Colonic mucosa (tissue), 4 donors: ENCODE results near the gene GIMAP2. TPM values are rescaled to one million over a fixed set of nuclear protein-coding genes. Genes with fewer than 3 reads are reported as not detected.

ENCODE experiments used
- DNase-seq: peaks from one replicate; pipeline ENCODE4 v3.0.0-alpha.2; 2020
- H3K27ac ChIP-seq: fragments of 200-600 bp; one replicate; pipeline ENCODE4 v1.8.0; 2021
- H3K27me3 ChIP-seq: fragments of 200-600 bp; one replicate; pipeline ENCODE4 v1.8.0; 2021
- H3K36me3 ChIP-seq: fragments of 200-600 bp; one replicate; pipeline ENCODE4 v1.8.0; 2021
- H3K4me1 ChIP-seq: fragments of 200-600 bp; one replicate; pipeline ENCODE4 v1.8.0; 2021; ENCODE audit warnings: mild to moderate bottlenecking
- H3K4me3 ChIP-seq: fragments of 200-600 bp; one replicate; pipeline ENCODE4 v1.8.0; 2021
- H3K9ac ChIP-seq, 2 donors: one replicate each; pipeline ENCODE4 v1.7.0; 2013; ENCODE audit warnings: control low read depth in 2 of 2, low read depth in 2 of 2, low read length in 2 of 2
- H3K9me3 ChIP-seq: fragments of 200-600 bp; one replicate; pipeline ENCODE4 v1.8.0; 2021
- CTCF ChIP-seq: fragments of 200-600 bp; IDR thresholded peaks from one replicate; pipeline ENCODE4 v1.8.0; 2022; ENCODE audit warnings: antibody characterized with exemption, mild to moderate bottlenecking
- intact Hi-C: fragments of 100-400 bp; cut with DNase I; formaldehyde crosslinking; loops from one replicate; pipeline ENCODE4 v1.14.1; 2022
- total RNA-seq, 2 donors: library from RNA; stranded (reverse); fragmentation: NEBNext Ultra II Directional in 1 of 2; extraction: Animal tissue kit (Norgen Biotek cat#: 25700) in 1 of 2; gene quantifications; one replicate each; pipeline ENCODE4 v1.2.1, GENCODE V29; 2021
- donor health status: healthy.
- donor health status: DM: no; HTN: no; CAD: no.
- donor health status: DM: no; HTN: no; CAD: no.

Gene GIMAP2
- total RNA-seq, result 1 to 10 TPM; 6.5 to 6.9 TPM

- Histone ChIP-seq H3K27ac (peak within 1 kb of the TSS; percentile 48), H3K4me1 (no peaks in the 10 kb centered on the region), H3K27me3 (no peaks in the 10 kb centered on the region), H3K36me3 (no peaks in the 10 kb centered on the region), H3K9me3 (no peaks in the 10 kb centered on the region), H3K4me3 (peak within 1 kb of the TSS; percentile 14), H3K9ac (peak within 1 kb of the TSS; percentile 48 to 49)
- peak; percentile 38 for DNase-seq
- TF ChIP-seq CTCF, result no peak
- intact Hi-C loops, result no loop called here
These were observed at the start of gene GIMAP2 for GRCh38 chr7:150685219-150686029. GIMAP2 (plus strand) TSS chr7:150685706; CDS start chr7:150687060, 1,354 bp downstream.

- Histone ChIP-seq H3K27me3 (no peaks in the 10 kb centered on the region), H3K4me3 (no peak overlapping the region), H3K36me3 (no peaks in the 10 kb centered on the region), H3K27ac (no peak overlapping the region), H3K9ac (no peak overlapping the region), H3K4me1 (no peaks in the 10 kb centered on the region), H3K9me3 (no peaks in the 10 kb centered on the region)
- TF ChIP-seq CTCF, result no peak
- DNase-seq, result no peak
- intact Hi-C loops, result no loop called here
These were observed 43.7 kb upstream of the GIMAP2 start for GRCh38 chr7:150641854-150642253.

- DNase-seq, result no peak
- no peak overlapping the region for H3K9ac ChIP-seq
These were observed 42.6 kb upstream of the GIMAP2 start for GRCh38 chr7:150642926-150643325.

GRCh38 chr7:150645259-150646020 lies 40.1 kb upstream of the GIMAP2 start:
- Histone ChIP-seq H3K27ac (no peak overlapping the region), H3K4me1 (no peaks in the 10 kb centered on the region)

More at GRCh38 chr7:150642926-150643325, 42.6 kb upstream of the GIMAP2 start:
- Histone ChIP-seq H3K9me3 (no peaks in the 10 kb centered on the region), H3K36me3 (no peaks in the 10 kb centered on the region), H3K27ac (no peak overlapping the region), H3K4me1 (no peaks in the 10 kb centered on the region), H3K27me3 (no peaks in the 10 kb centered on the region), H3K4me3 (no peak overlapping the region)
- intact Hi-C loops, result no loop called here
- TF ChIP-seq CTCF, result no peak

More at GRCh38 chr7:150645259-150646020, 40.1 kb upstream of the GIMAP2 start:
- intact Hi-C loops, result no loop called here
- DNase-seq, result no peak
- no peaks in the 10 kb centered on the region for H3K36me3 ChIP-seq
- no peak overlapping the region for H3K4me3 ChIP-seq
- no peak overlapping the region for H3K9ac ChIP-seq
- no peaks in the 10 kb centered on the region for H3K9me3 ChIP-seq
- no peak for TF ChIP-seq CTCF
- no peaks in the 10 kb centered on the region for H3K27me3 ChIP-seq
